GM21723 (cell line): Measurements from ENCODE around the gene OR51A4.
"Not testable (repeated sequence)": the region's sequence is repeated elsewhere in the genome, so short reads cannot be mapped to it uniquely, and the experiment has no call there.

Experiments used
- ATAC-seq: cut with Tn5 transposase; IDR thresholded peaks from one replicate; pipeline ENCODE4 v1.9.1; 2021; ENCODE audit warnings: mild to moderate bottlenecking, moderate library complexity; ENCODE audit not compliant: unreplicated experiment

The OR51A4 gene

GRCh38 chr11:4947505-4947904 is at the start of gene OR51A4:
OR51A4 (minus strand) TSS chr11:4947605; CDS start chr11:4947100, 505 bp downstream.
- no peak for ATAC-seq

- no peak for ATAC-seq
These were observed 47.1 kb upstream of the OR51A4 start, which contains the start of gene OR51L1 for GRCh38 chr11:4994551-4994950. OR51L1 (plus strand) TSS chr11:4994851; CDS start chr11:4998983, 4,132 bp downstream.

- ATAC-seq: no peak
These were observed 43.7 kb upstream of the OR51A4 start for GRCh38 chr11:4991060-4991459.

- ATAC-seq: no peak
These were observed 36.4 kb upstream of the OR51A4 start for GRCh38 chr11:4983841-4984240.

- ATAC-seq: no peak
These were observed 35.3 kb upstream of the OR51A4 start for GRCh38 chr11:4982678-4983077.

- ATAC-seq: no peak
These were observed 31.6 kb upstream of the OR51A4 start for GRCh38 chr11:4979036-4979435.

- ATAC-seq: no peak
These were observed 28.0 kb upstream of the OR51A4 start for GRCh38 chr11:4975436-4975835.

- ATAC-seq: no peak
These were observed 15.4 kb upstream of the OR51A4 start for GRCh38 chr11:4962816-4963215.

- no peak for ATAC-seq
These were observed 13.5 kb upstream of the OR51A4 start for GRCh38 chr11:4960877-4961276.

GRCh38 chr11:4957396-4957795 is 10.0 kb upstream of the OR51A4 start:
- no peak for ATAC-seq

- not testable (repeated sequence) for ATAC-seq
These were observed 8.2 kb upstream of the OR51A4 start, which contains the start of gene OR51A2 for GRCh38 chr11:4955613-4956012. OR51A2 (minus strand) TSS chr11:4955713; CDS start chr11:4955713, 0 bp downstream.

- no peak for ATAC-seq
These were observed 10.7 kb downstream of the OR51A4 start for GRCh38 chr11:4936745-4937144.

- no peak for ATAC-seq
These were observed 14.7 kb downstream of the OR51A4 start for GRCh38 chr11:4932751-4933150.

GRCh38 chr11:4926608-4927007 is 20.8 kb downstream of the OR51A4 start:
- no peak for ATAC-seq

- no peak for ATAC-seq
These were observed 23.2 kb downstream of the OR51A4 start, which contains the start of gene OR51G1 for GRCh38 chr11:4924239-4924638. OR51G1 (minus strand) TSS chr11:4924339; CDS start chr11:4924339, 0 bp downstream.

GRCh38 chr11:4922304-4922703 is 25.1 kb downstream of the OR51A4 start:
- no peak for ATAC-seq

GRCh38 chr11:4921796-4922195 is 25.6 kb downstream of the OR51A4 start:
- no peak for ATAC-seq

- no peak for ATAC-seq
These were observed 28.2 kb downstream of the OR51A4 start, which contains the start of gene OR51G2 for GRCh38 chr11:4919250-4919649. OR51G2 (minus strand) TSS chr11:4919350; CDS start chr11:4915663, 3,687 bp downstream.

GRCh38 chr11:4916581-4916980 is 30.8 kb downstream of the OR51A4 start:
- no peak for ATAC-seq

GRCh38 chr11:4903484-4903883 is 43.9 kb downstream of the OR51A4 start, which contains the start of gene OR51A7:
OR51A7 (plus strand) TSS chr11:4903783; CDS start chr11:4907370, 3,587 bp downstream.
- ATAC-seq: no peak
